GM21737 (cell line): ENCODE results near the gene THEMIS.
"Not testable (repeated sequence)": the region's sequence is repeated elsewhere in the genome, so short reads cannot be mapped to it uniquely, and the experiment has no call there.

Experiments used
- ATAC-seq: cut with Tn5 transposase; IDR thresholded peaks from one replicate; pipeline ENCODE4 v1.9.1; 2021; ENCODE audit warnings: mild to moderate bottlenecking, moderate library complexity; ENCODE audit not compliant: unreplicated experiment

Gene THEMIS

GRCh38 chr6:127812985-127813698 lies 87.7 kb downstream of the THEMIS start:
- no peak for ATAC-seq

GRCh38 chr6:127811900-127812570 lies 88.8 kb downstream of the THEMIS start:
- ATAC-seq = no peak

DNA sequence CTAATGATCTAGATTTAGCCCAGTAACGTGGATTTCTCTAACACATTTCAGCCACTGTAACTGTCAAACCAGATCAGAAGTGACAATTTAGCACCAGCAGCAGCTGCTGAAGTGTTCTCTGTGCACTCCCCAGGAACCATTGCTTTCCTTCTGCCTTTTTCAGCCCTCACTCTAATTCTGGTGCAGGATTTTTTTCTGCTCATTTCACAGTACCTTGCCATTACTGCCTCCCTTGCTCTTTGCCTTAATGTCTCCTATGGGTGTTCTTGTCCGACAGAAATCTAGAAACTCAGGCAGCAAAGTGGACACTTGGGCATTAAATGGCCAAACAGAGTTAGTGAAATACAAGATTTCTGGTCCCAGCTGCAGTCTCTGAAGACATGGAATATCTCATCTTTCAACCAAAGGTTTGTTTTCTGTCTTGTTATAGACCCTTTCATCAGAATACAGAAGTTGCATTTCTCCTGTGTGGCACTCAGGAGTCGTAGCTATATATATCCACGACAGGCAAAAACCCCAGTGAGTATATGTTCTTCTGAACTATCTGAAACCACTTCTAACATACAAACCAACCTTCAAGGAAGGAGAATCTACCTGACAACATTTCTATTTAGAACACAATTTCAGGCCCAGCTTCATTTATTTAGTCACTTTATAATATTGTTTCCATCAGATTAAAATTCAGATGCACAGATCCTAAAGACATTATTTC lies 92.9 kb downstream of the THEMIS start:
- ATAC-seq = no peak

- ATAC-seq = no peak
Measured at GRCh38 chr6:127796713-127797112, 104.1 kb downstream of the THEMIS start.

DNA sequence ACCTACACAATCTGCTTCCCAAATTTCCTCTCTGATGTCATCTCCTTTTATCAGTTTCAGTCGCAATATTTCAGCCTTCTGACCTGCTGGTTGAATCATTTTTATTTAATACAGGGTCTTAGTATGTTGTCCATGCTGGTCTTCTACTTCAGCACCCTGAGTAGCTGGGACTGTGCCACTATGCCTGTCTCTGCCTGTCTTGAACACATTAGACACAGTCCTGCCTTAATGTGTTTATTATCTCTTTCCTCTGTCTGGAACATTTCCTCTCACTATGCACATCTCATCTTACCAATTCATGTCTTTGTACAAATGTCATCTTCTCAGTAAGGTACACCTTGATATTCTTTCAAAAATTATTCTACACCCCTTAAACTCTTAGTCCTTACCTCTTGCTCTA lies 106.5 kb downstream of the THEMIS start:
- ATAC-seq = no peak

- ATAC-seq = no peak
Measured at GRCh38 chr6:127793396-127793795, 107.5 kb downstream of the THEMIS start.

- no peak for ATAC-seq
Measured at GRCh38 chr6:127792616-127793015, 108.2 kb downstream of the THEMIS start.

- ATAC-seq = no peak
Measured at GRCh38 chr6:127791779-127792528, 108.9 kb downstream of the THEMIS start.

- ATAC-seq = no peak
Measured at GRCh38 chr6:127790571-127790970, 110.3 kb downstream of the THEMIS start.

GRCh38 chr6:127786109-127786508 lies 114.7 kb downstream of the THEMIS start:
- ATAC-seq = no peak

- ATAC-seq = no peak
Measured at GRCh38 chr6:127784468-127784867, 116.4 kb downstream of the THEMIS start.

GRCh38 chr6:127781636-127782272 lies 119.1 kb downstream of the THEMIS start:
- ATAC-seq = not testable (repeated sequence)

GRCh38 chr6:127776320-127776719 lies 124.5 kb downstream of the THEMIS start:
- ATAC-seq = no peak

DNA sequence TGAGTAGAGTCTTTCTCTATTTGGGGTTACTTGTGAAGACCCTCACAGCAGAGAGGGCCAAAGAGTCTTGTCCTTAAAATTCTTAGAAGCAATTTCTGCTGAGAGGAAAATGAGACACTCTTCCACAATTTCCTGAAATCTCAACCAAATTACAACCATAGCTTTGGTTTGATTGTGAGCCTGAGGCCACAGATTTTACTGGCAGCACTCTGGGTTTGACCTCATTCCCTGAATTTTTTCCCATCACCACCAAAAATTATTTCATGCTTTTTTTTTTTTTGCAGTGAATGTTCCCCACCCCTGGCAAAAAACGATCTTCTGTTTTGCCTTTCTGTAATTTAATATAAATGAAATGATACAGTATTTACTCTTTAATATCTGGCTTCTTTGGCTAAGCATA lies 125.5 kb downstream of the THEMIS start:
- no peak for ATAC-seq

- no peak for ATAC-seq
Measured at GRCh38 chr6:127768745-127769144, 132.1 kb downstream of the THEMIS start.

DNA sequence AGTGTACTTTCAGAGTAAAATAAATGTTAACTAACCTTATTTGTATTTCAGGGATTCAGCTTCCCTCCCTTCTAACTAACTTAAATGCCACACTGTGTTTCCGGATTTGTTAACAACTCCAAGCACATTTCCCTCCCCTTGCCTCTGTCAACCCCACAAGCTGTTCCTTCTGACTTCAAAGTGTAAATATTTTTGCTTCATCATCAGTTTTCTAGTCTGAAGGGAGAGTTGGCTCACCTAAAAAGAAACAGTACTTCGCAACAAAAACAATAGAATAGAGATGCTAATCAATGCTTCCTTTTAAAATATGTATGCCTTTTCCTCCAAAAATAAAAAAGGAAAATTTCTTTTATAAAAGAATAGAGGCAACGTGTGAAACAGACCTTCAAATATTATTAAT lies 132.6 kb downstream of the THEMIS start:
- ATAC-seq = no peak

GRCh38 chr6:127765949-127766348 lies 134.9 kb downstream of the THEMIS start:
- no peak for ATAC-seq

DNA sequence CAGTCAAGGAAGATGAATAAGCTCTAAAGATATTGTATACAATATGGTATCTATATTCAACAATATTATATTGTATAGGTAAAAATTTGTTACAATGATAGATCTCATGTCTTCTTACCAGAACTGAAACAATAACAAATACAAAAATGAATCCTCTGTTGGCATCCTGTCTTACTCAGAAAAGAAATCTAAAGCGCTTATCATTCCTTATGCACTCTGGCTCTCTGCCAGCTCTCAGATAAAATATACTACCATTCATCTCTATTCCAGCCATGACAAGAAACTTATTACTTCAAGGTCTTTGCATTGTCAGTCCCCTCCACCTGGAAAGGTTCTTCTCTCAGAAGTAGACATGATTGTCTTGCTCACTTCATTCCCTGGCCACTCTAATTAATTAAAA lies 138.6 kb downstream of the THEMIS start:
- ATAC-seq = no peak

- no peak for ATAC-seq
Measured at GRCh38 chr6:127761084-127761483, 139.8 kb downstream of the THEMIS start.

- ATAC-seq = no peak
Measured at GRCh38 chr6:127749095-127749494, 151.8 kb downstream of the THEMIS start.

- ATAC-seq = no peak
Measured at GRCh38 chr6:127748290-127748689, 152.6 kb downstream of the THEMIS start.
